ENCODE data around the gene CTNS. TPM values are rescaled to one million over a fixed set of nuclear protein-coding genes. Genes with fewer than 3 reads are reported as not detected.

CTNS gene
- total RNA-seq, 1 experiment from 2014 or later, result 5.1 TPM

GRCh38 chr17:3689262-3690093, 52.9 kb downstream of the CTNS start:
- Mint-ChIP-seq H3K36me3 (ENCODE audit: insufficient read depth, unreplicated experiment) (no peaks in the 10 kb centered on the region), H3K27ac (ENCODE audit: unreplicated experiment) (no peak overlapping the region), H3K27me3 (ENCODE audit: unreplicated experiment) (no peaks in the 10 kb centered on the region), H3K4me3 (ENCODE audit: low read depth, unreplicated experiment) (no peak overlapping the region), H3K4me1 (ENCODE audit: low read depth, unreplicated experiment) (no peaks in the 10 kb centered on the region), H3K9me3 (ENCODE audit: low read depth, unreplicated experiment) (no peaks in the 10 kb centered on the region)
- CTCF ChIA-PET, result no interaction called here
- no peak for DNase-seq
- no TSS peak for BruUV-seq (replicated peaks)
- no peak for TF ChIP-seq CTCF (IDR thresholded peaks at IDR 0.05; ENCODE audit: unreplicated experiment)
- intact Hi-C loops (cut with micrococcal nuclease; ENCODE audit: unreplicated experiment), result no loop called here

GRCh38 chr17:3690094-3690715, 53.6 kb downstream of the CTNS start:
- no peak for TF ChIP-seq CTCF (IDR thresholded peaks at IDR 0.05; ENCODE audit: unreplicated experiment)
- no peak overlapping the region for H3K4me3 Mint-ChIP-seq (ENCODE audit: low read depth, unreplicated experiment)
- DNase-seq, result no peak
- intact Hi-C loops (cut with micrococcal nuclease; ENCODE audit: unreplicated experiment), result no loop called here
- CTCF ChIA-PET, result interaction anchor here (0.6 kb wide), 1 partner anchor 90 kb away, joined by 3 read pairs; no protein-coding TSS in a partner anchor
- no TSS peak for BruUV-seq (replicated peaks)
- no peaks in the 10 kb centered on the region for H3K4me1 Mint-ChIP-seq (ENCODE audit: low read depth, unreplicated experiment)
- no peaks in the 10 kb centered on the region for H3K9me3 Mint-ChIP-seq (ENCODE audit: low read depth, unreplicated experiment)
- H3K27me3 Mint-ChIP-seq (ENCODE audit: unreplicated experiment), result no peaks in the 10 kb centered on the region
- H3K27ac Mint-ChIP-seq (ENCODE audit: unreplicated experiment), result no peak overlapping the region
- H3K36me3 Mint-ChIP-seq (ENCODE audit: insufficient read depth, unreplicated experiment), result peaks cover 6% of the 10 kb centered on the region

- intact Hi-C loops (cut with micrococcal nuclease; ENCODE audit: unreplicated experiment), result no loop called here
- Mint-ChIP-seq H3K9me3 (ENCODE audit: low read depth, unreplicated experiment) (no peaks in the 10 kb centered on the region), H3K27ac (ENCODE audit: unreplicated experiment) (no peak overlapping the region), H3K36me3 (ENCODE audit: insufficient read depth, unreplicated experiment) (peaks cover 19% of the 10 kb centered on the region), H3K4me3 (ENCODE audit: low read depth, unreplicated experiment) (no peak overlapping the region), H3K4me1 (ENCODE audit: low read depth, unreplicated experiment) (no peaks in the 10 kb centered on the region), H3K27me3 (ENCODE audit: unreplicated experiment) (no peaks in the 10 kb centered on the region)
- DNase-seq, result no peak
- CTCF ChIA-PET, result interaction anchor here (0.6 kb wide), 1 partner anchor 40 kb away, joined by 3 read pairs; no protein-coding TSS in a partner anchor
- TF ChIP-seq CTCF (IDR thresholded peaks at IDR 0.05; ENCODE audit: unreplicated experiment), result no peak
- BruUV-seq (replicated peaks), result no TSS peak
Measured at GRCh38 chr17:3691617-3692067, 55.1 kb downstream of the CTNS start.

- no peak overlapping the region for H3K27ac Mint-ChIP-seq (ENCODE audit: unreplicated experiment)
- DNase-seq, result no peak
- no peak for TF ChIP-seq CTCF (IDR thresholded peaks at IDR 0.05; ENCODE audit: unreplicated experiment)
- H3K4me3 Mint-ChIP-seq (ENCODE audit: low read depth, unreplicated experiment), result no peak overlapping the region
- no peaks in the 10 kb centered on the region for H3K4me1 Mint-ChIP-seq (ENCODE audit: low read depth, unreplicated experiment)
- intact Hi-C loops (cut with micrococcal nuclease; ENCODE audit: unreplicated experiment), result no loop called here
- CTCF ChIA-PET, result no interaction called here
- no peaks in the 10 kb centered on the region for H3K27me3 Mint-ChIP-seq (ENCODE audit: unreplicated experiment)
- peaks cover 19% of the 10 kb centered on the region for H3K36me3 Mint-ChIP-seq (ENCODE audit: insufficient read depth, unreplicated experiment)
- BruUV-seq (replicated peaks), result no TSS peak
- H3K9me3 Mint-ChIP-seq (ENCODE audit: low read depth, unreplicated experiment), result no peaks in the 10 kb centered on the region
Measured at GRCh38 chr17:3692346-3692745, 55.8 kb downstream of the CTNS start.

All from Calu3 (cell line).